ENCODE results near the gene C3orf80.
"Not testable (repeated sequence)": the region's sequence is repeated elsewhere in the genome, so short reads cannot be mapped to it uniquely, and the experiment has no call there.

Gene C3orf80

DNA sequence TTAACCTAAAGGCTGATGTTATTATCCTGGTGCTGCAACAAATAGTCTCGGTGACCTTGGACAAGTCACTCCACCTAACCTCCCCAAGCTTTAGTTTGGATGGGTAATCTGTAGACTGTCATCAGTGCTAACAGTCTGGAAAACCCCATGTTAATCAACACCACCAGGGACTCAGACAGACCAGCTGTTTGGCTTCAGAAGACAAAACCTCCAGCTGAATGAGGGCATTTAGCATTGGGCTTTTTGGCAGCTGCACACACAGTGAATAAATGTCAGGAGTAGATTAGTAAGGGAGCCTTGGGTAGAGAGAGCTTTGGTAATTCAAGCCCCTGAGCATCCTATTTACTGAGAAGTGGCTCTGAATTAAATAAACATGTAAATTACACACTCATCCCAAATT is 24.9 kb upstream of the C3orf80 start:
- TF ChIP-seq EZH2 (optimal IDR thresholded peaks at IDR 0.05; ENCODE audit: low read depth, low read length) (no peak), EZH2phosphoT487 (IDR thresholded peaks at IDR 0.05; ENCODE audit: low read length) (no peak)
- TF ChIP-seq, protein P1, sequence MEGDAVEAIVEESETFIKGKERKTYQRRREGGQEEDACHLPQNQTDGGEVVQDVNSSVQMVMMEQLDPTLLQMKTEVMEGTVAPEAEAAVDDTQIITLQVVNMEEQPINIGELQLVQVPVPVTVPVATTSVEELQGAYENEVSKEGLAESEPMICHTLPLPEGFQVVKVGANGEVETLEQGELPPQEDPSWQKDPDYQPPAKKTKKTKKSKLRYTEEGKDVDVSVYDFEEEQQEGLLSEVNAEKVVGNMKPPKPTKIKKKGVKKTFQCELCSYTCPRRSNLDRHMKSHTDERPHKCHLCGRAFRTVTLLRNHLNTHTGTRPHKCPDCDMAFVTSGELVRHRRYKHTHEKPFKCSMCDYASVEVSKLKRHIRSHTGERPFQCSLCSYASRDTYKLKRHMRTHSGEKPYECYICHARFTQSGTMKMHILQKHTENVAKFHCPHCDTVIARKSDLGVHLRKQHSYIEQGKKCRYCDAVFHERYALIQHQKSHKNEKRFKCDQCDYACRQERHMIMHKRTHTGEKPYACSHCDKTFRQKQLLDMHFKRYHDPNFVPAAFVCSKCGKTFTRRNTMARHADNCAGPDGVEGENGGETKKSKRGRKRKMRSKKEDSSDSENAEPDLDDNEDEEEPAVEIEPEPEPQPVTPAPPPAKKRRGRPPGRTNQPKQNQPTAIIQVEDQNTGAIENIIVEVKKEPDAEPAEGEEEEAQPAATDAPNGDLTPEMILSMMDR (IDR thresholded peaks at IDR 0.05; ENCODE audit: low read length) = no peak
- no peaks in the 10 kb centered on the region for H3K4me1 ChIP-seq (ENCODE audit: low read length)
- no peaks in the 10 kb centered on the region for H3K36me3 ChIP-seq (replicated peaks; ENCODE audit: insufficient read depth, low read length)
- no peaks in the 10 kb centered on the region for H4K20me1 ChIP-seq (ENCODE audit: insufficient read depth, low read length)
- H3K9ac ChIP-seq (ENCODE audit: low read length) = no peak overlapping the region
- H3K79me2 ChIP-seq (ENCODE audit: low read length) = no peaks in the 10 kb centered on the region
- H3K9me2 ChIP-seq (replicated peaks; ENCODE audit: insufficient read depth, low read length) = no peaks in the 10 kb centered on the region
- no peak overlapping the region for H3K4me3 ChIP-seq (ENCODE audit: low read length)
- no peak overlapping the region for H3K4me2 ChIP-seq (ENCODE audit: low read depth, low read length)
- no peak for DNase-seq
- H3K27ac ChIP-seq (ENCODE audit: low read length) = no peak overlapping the region
- no peaks in the 10 kb centered on the region for H3F3A ChIP-seq (ENCODE audit: insufficient read depth, low read length)
- no peaks in the 10 kb centered on the region for H3K9me3 ChIP-seq (replicated peaks; ENCODE audit: insufficient read depth, low read length)
- no peak overlapping the region for H2AFZ ChIP-seq (ENCODE audit: low read length)
- no peaks in the 10 kb centered on the region for H3K27me3 ChIP-seq (replicated peaks; ENCODE audit: insufficient read depth, low read length)

- not testable (repeated sequence) for H3K9me3 ChIP-seq (replicated peaks; ENCODE audit: insufficient read depth, low read length); H3K4me3 ChIP-seq (ENCODE audit: low read length); H3K9me2 ChIP-seq (replicated peaks; ENCODE audit: insufficient read depth, low read length); DNase-seq; H4K20me1 ChIP-seq (ENCODE audit: insufficient read depth, low read length); H3K27me3 ChIP-seq (replicated peaks; ENCODE audit: insufficient read depth, low read length); H3K27ac ChIP-seq (ENCODE audit: low read length); H3K79me2 ChIP-seq (ENCODE audit: low read length); H3K4me1 ChIP-seq (ENCODE audit: low read length); H2AFZ ChIP-seq (ENCODE audit: low read length); H3K36me3 ChIP-seq (replicated peaks; ENCODE audit: insufficient read depth, low read length); H3F3A ChIP-seq (ENCODE audit: insufficient read depth, low read length); H3K4me2 ChIP-seq (ENCODE audit: low read depth, low read length); H3K9ac ChIP-seq (ENCODE audit: low read length)
Observed at GRCh38 chr3:160204396-160205011, 20.7 kb upstream of the C3orf80 start.

GRCh38 chr3:160205606-160206005 is 19.6 kb upstream of the C3orf80 start:
- Histone ChIP-seq H2AFZ (ENCODE audit: low read length) (no peak overlapping the region), H3K36me3 (replicated peaks; ENCODE audit: insufficient read depth, low read length) (no peaks in the 10 kb centered on the region)

DNA sequence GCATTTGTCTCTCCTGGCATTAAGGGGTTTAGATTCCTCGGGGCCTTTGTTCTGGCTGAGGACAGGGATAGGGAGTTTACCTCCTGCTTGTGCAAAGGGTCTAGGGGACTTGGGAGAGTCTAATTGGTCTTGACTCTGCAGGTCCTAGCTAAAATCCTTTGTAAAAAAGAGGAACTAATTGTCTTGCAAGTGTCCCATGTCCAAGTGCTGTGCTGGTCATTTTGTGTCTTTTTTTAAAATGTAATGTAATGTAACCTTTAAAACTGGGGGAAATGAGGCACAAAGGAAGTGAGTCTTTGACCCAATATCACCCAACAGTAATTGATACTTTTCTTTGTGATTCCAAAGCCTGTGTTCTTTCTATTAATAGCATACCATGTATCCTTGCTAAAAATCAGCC is 14.9 kb upstream of the C3orf80 start:
- Histone ChIP-seq H3K4me2 (ENCODE audit: low read depth, low read length) (no peak overlapping the region), H3K4me1 (ENCODE audit: low read length) (no peaks in the 10 kb centered on the region), H3K36me3 (replicated peaks; ENCODE audit: insufficient read depth, low read length) (no peaks in the 10 kb centered on the region), H3K4me3 (ENCODE audit: low read length) (no peak overlapping the region), H3F3A (ENCODE audit: insufficient read depth, low read length) (no peaks in the 10 kb centered on the region), H3K9me3 (replicated peaks; ENCODE audit: insufficient read depth, low read length) (no peaks in the 10 kb centered on the region), H3K9ac (ENCODE audit: low read length) (no peak overlapping the region), H4K20me1 (ENCODE audit: insufficient read depth, low read length) (no peaks in the 10 kb centered on the region), H3K27me3 (replicated peaks; ENCODE audit: insufficient read depth, low read length) (no peaks in the 10 kb centered on the region), H3K27ac (ENCODE audit: low read length) (no peak overlapping the region), H3K9me2 (replicated peaks; ENCODE audit: insufficient read depth, low read length) (no peaks in the 10 kb centered on the region), H2AFZ (ENCODE audit: low read length) (no peak overlapping the region), H3K79me2 (ENCODE audit: low read length) (no peaks in the 10 kb centered on the region)
- no peak for DNase-seq
- TF ChIP-seq, protein P1 (IDR thresholded peaks at IDR 0.05; ENCODE audit: low read length) = no peak
- TF ChIP-seq EZH2 (optimal IDR thresholded peaks at IDR 0.05; ENCODE audit: low read depth, low read length) (no peak), EZH2phosphoT487 (IDR thresholded peaks at IDR 0.05; ENCODE audit: low read length) (no peak)

More at GRCh38 chr3:160205606-160206005, 19.6 kb upstream of the C3orf80 start:
- no peaks in the 10 kb centered on the region for H3K79me2 ChIP-seq (ENCODE audit: low read length)
- no peak overlapping the region for H3K9ac ChIP-seq (ENCODE audit: low read length)
- no peaks in the 10 kb centered on the region for H3K9me3 ChIP-seq (replicated peaks; ENCODE audit: insufficient read depth, low read length)
- no peaks in the 10 kb centered on the region for H3K27me3 ChIP-seq (replicated peaks; ENCODE audit: insufficient read depth, low read length)
- no peak overlapping the region for H3K27ac ChIP-seq (ENCODE audit: low read length)
- H3K4me2 ChIP-seq (ENCODE audit: low read depth, low read length) = no peak overlapping the region
- no peak overlapping the region for H3K4me3 ChIP-seq (ENCODE audit: low read length)
- no peak for TF ChIP-seq EZH2phosphoT487 (IDR thresholded peaks at IDR 0.05; ENCODE audit: low read length)
- no peak for TF ChIP-seq EZH2 (optimal IDR thresholded peaks at IDR 0.05; ENCODE audit: low read depth, low read length)
- TF ChIP-seq, protein P1 (IDR thresholded peaks at IDR 0.05; ENCODE audit: low read length) = no peak
- DNase-seq = no peak
- no peaks in the 10 kb centered on the region for H3K4me1 ChIP-seq (ENCODE audit: low read length)
- no peaks in the 10 kb centered on the region for H3F3A ChIP-seq (ENCODE audit: insufficient read depth, low read length)
- no peaks in the 10 kb centered on the region for H4K20me1 ChIP-seq (ENCODE audit: insufficient read depth, low read length)
- no peaks in the 10 kb centered on the region for H3K9me2 ChIP-seq (replicated peaks; ENCODE audit: insufficient read depth, low read length)

Data from MM.1S (cell line).